NCI-H1694 (cell line): ENCODE measurements around the gene YAP1.

Source experiments
- DNase-seq: peaks from one replicate; lab custom pipeline; 2025; lab: John Stamatoyannopoulos, UW

The YAP1 gene

GRCh38 chr11:102117472-102118113, 7.3 kb downstream of the YAP1 start:
- DNase-seq, result no peak

DNA sequence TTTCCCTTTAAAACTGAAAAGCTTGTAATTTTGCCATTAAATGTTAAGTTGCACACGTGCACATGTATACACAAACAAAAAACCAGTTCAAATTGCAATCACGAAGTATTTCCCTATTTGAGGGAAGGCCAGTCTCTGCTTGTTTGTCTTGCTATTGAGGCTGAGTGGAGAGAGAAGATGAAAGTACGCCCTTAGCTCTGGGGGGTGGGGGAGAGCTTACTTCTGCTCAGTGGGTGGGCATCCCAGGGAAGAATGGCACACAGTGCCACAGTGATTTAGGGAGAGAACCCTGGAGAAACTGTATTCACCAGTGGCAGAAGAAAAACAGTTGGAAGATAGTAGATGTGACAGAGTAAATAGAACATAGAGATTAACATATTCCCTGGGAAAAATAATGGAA, 8.7 kb downstream of the YAP1 start:
- DNase-seq, result no peak

DNA sequence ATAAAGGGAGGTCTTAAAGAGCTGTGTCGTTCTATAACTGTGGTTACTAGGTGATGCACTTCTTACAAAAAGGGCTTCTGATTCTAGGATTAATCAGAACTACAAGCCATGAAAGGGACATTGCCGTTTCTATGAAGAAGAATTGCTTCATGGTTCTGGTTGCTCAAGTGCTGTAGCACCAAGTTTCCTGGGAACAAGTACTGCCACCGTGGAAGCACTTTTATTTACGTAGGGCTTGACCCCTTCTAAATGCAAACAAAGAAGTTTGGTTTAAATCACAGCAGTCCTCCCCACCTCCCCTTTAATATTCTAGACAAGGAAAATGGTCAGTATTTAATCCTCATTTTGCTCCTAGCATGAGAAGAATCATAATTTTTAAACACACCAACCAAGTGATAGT, 9.8 kb downstream of the YAP1 start:
- no peak for DNase-seq

DNA sequence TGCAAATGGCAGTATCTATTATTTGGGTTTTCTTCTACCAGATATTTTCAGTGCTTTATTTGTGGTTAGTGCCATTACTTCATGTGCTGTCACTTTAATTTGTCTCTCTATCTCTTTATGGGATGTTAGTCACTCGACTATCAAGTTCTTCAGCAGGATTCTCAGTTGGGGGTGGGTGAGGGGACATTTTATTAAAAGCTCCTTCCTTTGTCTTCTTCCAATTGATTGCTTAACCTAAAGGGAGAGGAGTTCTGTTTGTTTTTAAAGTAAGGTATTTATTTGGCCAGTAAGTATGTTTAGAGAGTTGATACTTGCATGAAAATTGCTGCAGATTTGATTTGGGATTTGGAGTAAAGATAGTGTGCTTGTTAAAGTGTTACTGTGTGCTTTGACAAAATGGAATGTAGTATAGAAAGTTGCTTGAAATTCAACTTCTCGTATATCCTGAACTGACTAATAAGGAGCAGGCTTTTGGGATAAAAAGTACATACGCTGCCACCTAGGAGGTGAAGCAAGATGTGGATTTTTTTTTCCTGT, 10.3 kb downstream of the YAP1 start:
- no peak for DNase-seq

GRCh38 chr11:102121329-102121728, 11.1 kb downstream of the YAP1 start:
- no peak for DNase-seq

DNA sequence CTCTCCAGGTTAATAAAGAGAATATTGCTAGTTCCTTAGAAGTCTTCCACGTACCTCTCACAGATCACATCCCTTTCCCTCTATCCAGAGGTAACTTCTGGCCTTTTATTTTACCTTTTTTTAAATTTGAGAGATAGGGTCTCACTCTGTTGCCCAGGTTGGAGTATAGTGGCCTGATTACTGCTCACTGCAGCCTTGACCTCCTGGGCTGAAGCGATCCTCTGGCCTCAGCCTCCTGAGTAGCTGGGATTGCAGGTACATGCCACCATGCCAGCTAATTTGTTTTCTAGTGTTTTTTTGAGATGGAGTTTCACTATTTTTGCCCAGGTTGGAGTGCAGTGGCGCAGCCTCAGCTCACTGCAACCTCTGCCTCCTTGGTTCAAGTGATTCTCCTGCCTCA, 24.4 kb downstream of the YAP1 start:
- DNase-seq, result no peak

DNA sequence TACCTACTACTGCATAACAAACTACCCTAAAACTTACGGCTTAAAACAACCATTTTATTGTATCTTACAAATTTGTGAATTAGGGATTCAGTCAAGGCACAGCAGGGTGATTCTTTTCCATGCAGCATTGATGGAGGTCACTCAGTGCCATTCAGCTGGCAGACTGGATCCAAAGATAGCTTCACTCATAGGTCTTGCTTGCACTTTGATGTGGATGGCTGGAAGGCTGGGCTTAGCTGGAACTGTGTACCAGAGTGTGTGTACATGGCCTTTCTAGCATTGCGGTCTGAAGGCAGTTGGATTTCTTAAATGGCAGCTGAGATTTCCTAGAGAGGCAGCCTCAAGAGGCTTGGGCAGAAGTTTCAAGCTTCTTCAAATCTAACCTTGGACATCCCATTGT, 25.0 kb downstream of the YAP1 start:
- no peak for DNase-seq

- no peak for DNase-seq
Measured at GRCh38 chr11:102138223-102138622, 28.0 kb downstream of the YAP1 start.

GRCh38 chr11:102138670-102139069, 28.4 kb downstream of the YAP1 start:
- DNase-seq, result no peak

- no peak for DNase-seq
Measured at GRCh38 chr11:102139081-102139498, 28.8 kb downstream of the YAP1 start.

DNA sequence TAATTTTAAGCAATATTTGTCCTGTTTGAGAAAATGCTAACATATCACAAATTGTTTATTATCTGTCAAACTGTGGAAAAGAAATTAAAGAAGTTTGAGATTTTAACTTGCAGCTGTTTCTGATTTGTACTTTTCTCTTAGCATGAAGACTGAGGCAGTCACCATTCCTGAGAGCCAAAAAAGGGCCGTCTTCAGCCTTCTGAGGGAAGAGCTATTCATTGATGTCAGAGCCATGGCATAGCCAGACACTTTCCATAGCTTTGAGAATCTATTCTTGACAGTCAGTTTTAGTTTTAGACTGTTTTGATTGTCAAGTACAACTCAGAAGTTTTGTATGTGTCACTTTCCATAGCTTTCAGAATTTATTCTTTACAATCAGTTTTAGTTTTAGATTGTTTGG, 32.1 kb downstream of the YAP1 start:
- DNase-seq, result no peak

- no peak for DNase-seq
Measured at GRCh38 chr11:102143867-102144266, 33.6 kb downstream of the YAP1 start.

GRCh38 chr11:102144357-102145355, 34.4 kb downstream of the YAP1 start:
- DNase-seq, result no peak

- no peak for DNase-seq
Measured at GRCh38 chr11:102147015-102147414, 36.8 kb downstream of the YAP1 start.

GRCh38 chr11:102147632-102148031, 37.4 kb downstream of the YAP1 start:
- no peak for DNase-seq

DNA sequence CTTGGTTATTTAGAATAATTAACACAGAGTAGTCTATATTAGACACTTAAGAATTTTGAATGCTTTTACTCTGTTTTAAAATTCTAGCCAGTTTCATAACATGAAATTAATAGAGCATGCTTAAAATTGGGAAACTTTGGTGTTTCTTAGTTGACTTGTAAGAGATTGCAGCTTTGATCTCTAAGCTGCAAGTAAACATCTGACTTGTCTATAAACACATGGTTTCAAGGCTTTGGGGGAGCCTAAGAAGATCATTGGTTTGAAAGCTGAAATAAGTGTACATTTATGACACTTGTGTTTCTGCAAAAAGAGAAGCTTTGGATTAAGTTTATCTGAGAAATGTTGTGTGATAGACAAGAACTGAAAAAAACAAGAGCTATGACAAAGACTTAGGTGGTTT, 37.8 kb downstream of the YAP1 start:
- no peak for DNase-seq

- no peak for DNase-seq
Measured at GRCh38 chr11:102151784-102152525, 41.7 kb downstream of the YAP1 start.

GRCh38 chr11:102153082-102153481, 42.8 kb downstream of the YAP1 start:
- no peak for DNase-seq

- DNase-seq, result no peak
Measured at GRCh38 chr11:102154806-102155205, 44.6 kb downstream of the YAP1 start.

DNA sequence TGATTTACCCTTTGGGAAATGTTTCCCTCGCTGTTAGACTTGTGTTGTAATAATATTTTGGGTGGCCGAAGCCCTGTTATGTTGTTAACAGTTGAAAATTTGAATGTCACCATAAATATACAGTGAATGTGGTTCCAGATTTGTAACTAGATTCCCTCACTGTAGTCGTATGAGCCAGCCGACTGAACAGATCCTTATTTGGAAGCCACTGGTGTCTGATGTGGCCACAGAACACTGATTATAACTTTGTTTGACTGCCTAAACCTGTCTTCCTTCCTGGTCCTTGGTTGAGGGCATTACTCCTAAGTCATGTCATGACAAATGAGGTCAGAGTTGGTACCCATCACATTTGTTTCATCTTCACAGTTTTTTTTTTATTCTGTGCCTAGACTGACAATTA, 45.4 kb downstream of the YAP1 start:
- DNase-seq, result no peak

DNA sequence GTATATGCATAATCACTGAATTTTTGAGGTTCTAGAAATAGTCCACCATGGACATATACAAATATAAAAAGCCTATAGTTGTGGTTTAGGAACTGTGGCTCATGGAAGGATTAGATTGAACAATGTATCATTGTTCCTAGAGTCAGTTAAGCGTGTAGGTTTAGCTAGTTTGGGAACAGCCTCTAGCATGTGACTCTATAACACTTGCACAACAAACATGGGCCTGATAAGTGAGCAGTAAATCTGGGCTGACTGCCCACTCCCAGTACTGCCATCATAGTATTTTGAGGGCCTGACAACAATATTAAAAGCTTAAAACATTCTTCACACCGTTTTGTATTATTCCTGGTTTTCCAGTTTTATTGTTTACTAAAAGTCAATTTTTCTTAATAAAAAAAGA, 47.0 kb downstream of the YAP1 start:
- DNase-seq, result no peak

GRCh38 chr11:102158164-102158735, 48.0 kb downstream of the YAP1 start:
- no peak for DNase-seq
